ENCODE data around the gene NTN4.

DNA sequence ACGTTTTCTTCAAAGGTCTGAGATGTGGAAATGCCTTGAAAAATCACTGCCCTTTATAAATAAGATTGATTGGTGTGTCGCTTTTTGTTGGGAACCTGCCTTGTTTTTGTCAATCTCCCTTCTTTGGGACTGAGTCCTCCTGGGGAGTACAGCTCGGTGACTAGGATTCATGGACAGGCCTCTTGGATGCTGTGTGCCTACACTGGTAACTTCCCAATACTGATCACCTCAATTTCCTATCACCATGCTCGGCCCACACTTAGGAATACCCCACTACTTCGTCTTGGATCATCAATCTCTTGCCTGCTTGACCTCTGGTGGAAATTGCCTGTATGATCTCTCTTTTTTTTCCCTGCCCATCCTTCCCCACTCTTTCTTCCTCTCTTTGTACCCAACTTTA is 34.2 kb downstream of the NTN4 start:
- TF ChIP-seq, protein P1, sequence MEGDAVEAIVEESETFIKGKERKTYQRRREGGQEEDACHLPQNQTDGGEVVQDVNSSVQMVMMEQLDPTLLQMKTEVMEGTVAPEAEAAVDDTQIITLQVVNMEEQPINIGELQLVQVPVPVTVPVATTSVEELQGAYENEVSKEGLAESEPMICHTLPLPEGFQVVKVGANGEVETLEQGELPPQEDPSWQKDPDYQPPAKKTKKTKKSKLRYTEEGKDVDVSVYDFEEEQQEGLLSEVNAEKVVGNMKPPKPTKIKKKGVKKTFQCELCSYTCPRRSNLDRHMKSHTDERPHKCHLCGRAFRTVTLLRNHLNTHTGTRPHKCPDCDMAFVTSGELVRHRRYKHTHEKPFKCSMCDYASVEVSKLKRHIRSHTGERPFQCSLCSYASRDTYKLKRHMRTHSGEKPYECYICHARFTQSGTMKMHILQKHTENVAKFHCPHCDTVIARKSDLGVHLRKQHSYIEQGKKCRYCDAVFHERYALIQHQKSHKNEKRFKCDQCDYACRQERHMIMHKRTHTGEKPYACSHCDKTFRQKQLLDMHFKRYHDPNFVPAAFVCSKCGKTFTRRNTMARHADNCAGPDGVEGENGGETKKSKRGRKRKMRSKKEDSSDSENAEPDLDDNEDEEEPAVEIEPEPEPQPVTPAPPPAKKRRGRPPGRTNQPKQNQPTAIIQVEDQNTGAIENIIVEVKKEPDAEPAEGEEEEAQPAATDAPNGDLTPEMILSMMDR (IDR thresholded peaks at IDR 0.05) = no peak
- TF ChIP-seq POLR2A (IDR thresholded peaks at IDR 0.05) = no peak
